Measurements from ENCODE around the gene NPBWR2.

The NPBWR2 gene

DNA sequence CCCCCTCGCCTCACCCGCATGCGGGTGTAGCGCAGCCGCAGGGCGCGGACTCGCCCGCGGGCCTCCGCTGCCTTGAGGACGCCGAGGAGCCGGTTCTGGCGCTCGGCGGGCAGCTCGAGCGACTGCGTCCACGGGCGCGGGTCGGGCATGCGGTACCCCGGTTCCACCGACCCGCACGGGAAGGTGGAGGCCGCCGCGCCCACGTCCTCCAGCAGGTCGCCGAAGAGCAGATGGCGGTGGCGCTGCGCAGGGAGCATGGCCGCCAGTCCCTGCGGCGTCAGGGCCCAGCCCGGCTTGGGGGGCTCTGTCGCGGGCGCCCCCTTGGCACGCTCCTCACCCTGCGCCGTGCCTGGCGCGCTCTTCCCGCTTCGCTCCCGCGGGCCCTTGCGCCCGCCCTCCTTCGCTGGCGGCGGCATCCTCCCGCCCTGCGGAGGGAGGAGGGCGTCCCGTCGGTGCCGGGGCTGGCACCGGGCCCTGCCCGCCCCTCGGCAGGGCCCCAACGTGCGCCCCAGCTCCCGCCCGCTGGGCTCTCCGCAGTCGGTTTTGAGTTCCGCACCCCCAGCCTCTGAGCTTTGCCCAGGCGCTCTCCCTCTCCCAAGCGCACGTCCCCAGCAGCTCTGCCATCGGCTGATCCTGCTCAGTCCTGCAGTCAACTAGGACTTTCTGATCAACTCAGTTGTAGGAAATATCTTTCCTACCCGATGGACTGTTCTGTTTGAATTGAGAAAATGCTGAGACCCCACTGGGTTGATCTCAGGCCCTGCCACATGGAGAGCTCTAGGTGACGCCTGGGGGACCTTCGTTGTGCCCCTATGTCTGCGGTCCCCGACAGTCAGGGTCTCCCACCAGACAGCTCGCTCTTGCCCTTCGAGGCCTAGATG lies 23.3 kb downstream of the NPBWR2 start, which contains the start of gene LKAAEAR1:
LKAAEAR1 (minus strand) TSS at position 595 of the 881 bp plus-strand sequence; CDS start at position 416, 179 bp downstream.
- DNase-seq (ENCODE audit: low read depth in 2 of 2), result no peak

DNA sequence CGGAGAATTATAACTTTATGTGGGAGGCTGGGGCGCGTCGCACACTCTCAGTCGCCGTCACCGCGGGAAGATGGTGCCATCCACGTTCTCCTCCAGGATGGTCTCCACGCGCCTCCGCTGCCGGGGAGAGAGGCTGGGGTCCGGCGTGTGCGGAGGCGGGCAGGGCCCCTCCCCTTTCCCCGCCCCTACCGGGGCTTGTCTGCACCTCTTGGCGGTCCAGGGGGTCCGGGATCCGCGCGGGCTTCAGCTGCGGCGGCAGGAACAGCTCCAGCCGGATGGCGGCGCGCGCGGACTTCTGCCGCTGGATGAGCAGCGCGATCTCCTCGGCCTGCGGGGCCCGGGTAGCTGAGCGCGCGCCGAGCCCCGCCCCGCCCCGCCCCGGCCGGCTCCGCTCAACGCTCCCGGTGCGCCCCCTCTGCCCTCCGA lies 24.0 kb downstream of the NPBWR2 start:
- peak in 1 of 2 experiments; percentile 30 for DNase-seq (ENCODE audit: low read depth in 2 of 2)

DNA sequence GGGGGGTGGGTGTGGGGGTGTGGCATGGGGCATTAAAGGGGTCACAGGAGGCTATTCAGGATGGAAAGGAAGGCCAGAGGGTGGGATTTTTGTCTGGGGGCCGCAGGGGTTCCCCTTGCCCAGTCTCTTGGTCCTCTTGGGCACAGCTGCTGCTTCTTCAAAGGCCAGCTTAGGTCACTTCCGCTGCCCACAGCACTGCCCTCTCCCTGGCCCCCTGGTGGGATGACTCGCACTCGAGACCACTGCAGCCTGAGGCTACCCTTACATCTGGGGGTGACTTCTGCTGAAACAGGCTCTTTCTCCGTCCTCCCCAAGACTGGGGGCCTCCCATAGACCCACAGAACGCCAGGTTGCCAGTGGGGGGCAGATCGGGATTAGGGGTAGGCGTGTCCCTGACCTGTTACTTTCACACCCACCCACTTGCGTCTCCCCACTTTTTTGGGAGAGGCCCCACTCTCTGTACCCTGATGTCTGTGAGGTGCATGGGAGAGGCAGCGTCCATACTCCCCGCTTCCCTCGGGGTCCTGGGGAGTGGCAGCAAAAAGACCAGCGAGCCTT lies 24.5 kb downstream of the NPBWR2 start:
- DNase-seq (ENCODE audit: low read depth in 2 of 2), result no peak

GRCh38 chr20:64082126-64082731 lies 25.1 kb downstream of the NPBWR2 start:
- DNase-seq (ENCODE audit: low read depth in 2 of 2), result no peak

DNA sequence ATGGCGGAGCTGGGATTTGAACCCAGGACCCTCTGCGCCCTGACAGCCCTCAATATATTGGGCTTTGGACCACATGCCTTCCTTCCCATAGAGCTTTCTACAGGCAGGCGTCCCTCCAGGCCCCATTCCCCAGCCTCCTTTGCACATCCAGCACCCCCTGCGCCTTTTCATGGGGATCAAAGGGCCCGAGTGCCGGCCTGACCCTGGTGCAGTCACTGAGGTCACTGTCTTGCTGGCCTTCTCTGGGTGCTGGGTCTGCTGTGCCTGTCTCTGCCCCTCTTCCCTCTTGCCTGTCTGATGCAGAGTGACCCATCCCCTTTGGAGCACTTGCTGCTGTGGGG lies 25.8 kb downstream of the NPBWR2 start:
- no peak for DNase-seq (ENCODE audit: low read depth in 2 of 2)

- no peak for DNase-seq (ENCODE audit: low read depth in 2 of 2)
These were observed 26.3 kb downstream of the NPBWR2 start for GRCh38 chr20:64080813-64081623.

GRCh38 chr20:64080013-64080812 lies 27.2 kb downstream of the NPBWR2 start, which contains the start of gene OPRL1:
Gene OPRL1 (plus strand): TSS chr20:64080082. CDS start chr20:64092721, 12,639 bp downstream.
- DNase-seq (ENCODE audit: low read depth in 2 of 2), result no peak

GRCh38 chr20:64079273-64080012 lies 27.9 kb downstream of the NPBWR2 start, which contains the start of gene RGS19:
Gene RGS19 (minus strand): TSS chr20:64079518. CDS start chr20:64076886, 2,632 bp downstream.
- DNase-seq (ENCODE audit: low read depth in 2 of 2), result peak in 1 of 2 experiments; percentile 29

DNA sequence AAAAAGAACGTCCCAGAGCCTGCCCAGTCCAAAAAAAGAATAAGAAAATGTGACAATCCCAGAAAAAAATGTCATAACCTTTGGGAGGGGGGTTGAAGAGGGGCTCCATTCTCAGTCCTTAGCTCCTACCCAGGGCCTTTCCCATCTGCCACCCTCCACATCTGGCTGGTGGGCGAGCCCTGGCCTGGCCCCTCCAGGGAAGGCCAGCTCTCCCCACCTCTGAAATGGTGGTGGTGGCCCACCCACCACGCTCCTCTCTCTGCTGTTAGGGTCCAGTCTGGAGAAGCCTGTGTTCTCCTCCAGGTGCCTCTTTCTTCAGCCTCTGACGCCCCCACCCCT lies 28.5 kb downstream of the NPBWR2 start:
- DNase-seq (ENCODE audit: low read depth in 2 of 2), result no peak

GRCh38 chr20:64077876-64078551 lies 29.4 kb downstream of the NPBWR2 start:
- DNase-seq (ENCODE audit: low read depth in 2 of 2), result no peak

- no peak for DNase-seq (ENCODE audit: low read depth in 2 of 2)
These were observed 29.9 kb downstream of the NPBWR2 start for GRCh38 chr20:64077541-64077875.

- DNase-seq (ENCODE audit: low read depth in 2 of 2), result no peak
These were observed 30.3 kb downstream of the NPBWR2 start for GRCh38 chr20:64077094-64077493.

DNA sequence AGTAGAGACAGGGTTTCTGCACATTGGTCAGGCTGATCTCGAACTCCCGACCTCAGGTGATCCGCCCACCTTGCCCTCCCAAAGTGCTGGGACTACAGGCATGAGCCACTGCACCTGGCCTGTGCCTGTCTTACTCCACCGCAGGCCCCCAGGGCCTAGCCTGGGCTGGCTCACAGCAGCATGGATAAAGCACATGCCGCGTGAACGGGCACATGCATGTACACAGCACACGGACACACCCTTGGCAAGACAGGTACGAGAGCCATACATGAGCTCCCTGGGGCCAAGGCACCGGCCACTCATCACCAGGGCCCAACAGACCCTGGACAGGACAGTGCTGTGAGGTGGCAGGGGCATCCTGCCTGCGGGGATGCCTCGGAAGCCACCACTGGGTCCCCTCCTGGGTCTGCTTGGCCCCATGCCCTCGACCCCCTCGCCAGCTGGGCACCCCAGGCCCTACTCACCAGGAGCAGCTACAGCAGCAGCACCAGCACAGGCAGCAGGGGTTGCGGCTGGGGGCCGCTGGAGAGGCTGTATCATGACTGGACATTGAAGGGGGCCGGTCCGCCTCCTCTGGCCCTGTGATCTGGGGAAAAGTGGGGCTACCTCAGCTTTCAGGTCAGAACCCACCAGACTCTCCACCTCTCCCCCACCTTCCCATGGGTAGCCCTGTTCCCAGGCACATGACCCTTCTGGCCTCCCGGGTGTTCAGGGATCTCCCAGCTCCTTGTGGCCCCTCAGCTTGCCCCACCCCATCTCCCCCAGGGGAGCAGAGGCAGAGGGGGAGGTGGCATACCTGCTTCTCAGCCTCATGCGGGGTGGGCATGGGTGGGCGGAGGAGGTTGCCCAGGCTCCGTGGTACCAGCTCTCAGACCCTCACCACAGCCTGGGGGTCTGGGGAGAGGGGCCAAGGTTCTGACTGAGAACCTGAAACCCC lies 31.0 kb downstream of the NPBWR2 start:
- DNase-seq (ENCODE audit: low read depth in 2 of 2), result no peak

GRCh38 chr20:64075556-64075955 lies 31.8 kb downstream of the NPBWR2 start:
- no peak for DNase-seq (ENCODE audit: low read depth in 2 of 2)

DNA sequence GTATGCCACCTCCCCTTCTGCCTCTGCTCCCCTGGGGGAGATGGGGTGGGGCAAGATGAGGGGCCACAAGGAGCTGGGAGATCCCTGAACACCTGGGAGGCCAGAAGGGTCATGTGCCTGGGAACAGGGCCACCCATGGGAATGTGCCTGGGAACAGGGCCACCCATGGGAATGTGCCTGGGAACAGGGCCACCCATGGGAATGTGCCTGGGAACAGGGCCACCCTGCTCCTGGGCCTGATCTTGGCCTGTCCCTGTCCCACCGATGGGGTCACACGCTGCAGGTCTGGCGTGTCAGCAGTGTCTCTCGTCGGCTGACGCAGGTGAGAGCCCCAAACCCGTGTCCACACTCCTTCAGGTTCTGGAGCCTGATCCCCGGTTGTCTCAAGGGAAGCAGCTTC lies 32.4 kb downstream of the NPBWR2 start:
- DNase-seq (ENCODE audit: low read depth in 2 of 2), result no peak

DNA sequence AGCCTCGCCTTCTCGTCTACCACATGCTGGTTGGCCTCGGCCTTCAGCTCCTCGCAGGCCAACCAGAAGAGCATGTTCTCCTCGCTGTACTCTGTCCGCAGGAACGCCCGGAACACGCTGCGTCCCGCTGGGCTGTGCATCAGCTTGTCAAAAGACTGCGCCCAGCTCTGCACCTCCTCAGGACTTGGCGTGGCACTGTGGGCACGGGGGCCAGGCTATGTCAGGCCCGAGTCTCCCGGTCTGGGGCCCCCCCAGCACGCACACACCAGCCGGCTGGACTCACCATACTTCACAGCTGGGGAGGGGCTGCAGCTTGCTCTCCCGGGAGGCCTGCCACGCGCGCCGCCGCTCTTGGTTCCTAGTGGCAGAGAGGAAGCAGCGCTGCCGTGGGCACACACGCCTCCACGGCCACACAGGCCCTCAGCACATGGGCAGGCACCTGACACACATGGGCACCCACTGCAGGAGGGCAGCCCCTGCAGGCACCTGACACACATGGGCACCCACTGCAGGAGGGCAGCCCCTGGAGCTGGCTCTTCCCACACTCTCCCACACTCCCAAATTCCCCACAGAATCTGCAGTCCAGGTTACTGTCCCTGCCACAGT lies 33.1 kb downstream of the NPBWR2 start:
- DNase-seq (ENCODE audit: low read depth in 2 of 2), result no peak

GRCh38 chr20:64073476-64074183 lies 33.7 kb downstream of the NPBWR2 start:
- DNase-seq (ENCODE audit: low read depth in 2 of 2), result no peak

Measured in fibroblast of skin of left quadriceps (primary cell).